K562 (cell line): ENCODE results near the gene ASZ1. TPM values are rescaled to one million over a fixed set of nuclear protein-coding genes. Genes with fewer than 3 reads are reported as not detected.

Experiments used
- ATAC-seq: fragments of 200-7000 bp; cut with Tn5 transposase; 3 replicates; pipeline ENCODE4 v1.9.1; 2020; ENCODE audit warnings: moderate library complexity
- BruUV-seq: library from RNA; stranded (reverse); fragments of 400-500 nt; replicated peaks from 2 replicates; lab custom pipeline; 2021; lab: Mats Ljungman, UMichigan
- CTCF ChIA-PET: fragments of 300-600 bp; formaldehyde crosslinking; extraction: SDS; loops from one replicate; lab custom pipeline; 2021; ENCODE audit warnings: low intra/inter-chr PET ratio; lab: Yijun Ruan, JAX
- POLR2A ChIA-PET: fragments of 300-600, 350-650 bp; sonication (Branson Sonifier 250); formaldehyde crosslinking; extraction: SDS; loops from one replicate; lab custom pipeline; 2021; ENCODE audit warnings: antibody characterized with exemption, inconsistent platforms; lab: Yijun Ruan, JAX
- DNase-seq, 4 experiments: peaks; one replicate each; pipeline versions ENCODE4 v3.0.0 to v3.0.0-alpha.2; 2011 to 2018; ENCODE audit warnings: low spot score in 3 of 4, mixed read lengths in 3 of 4; ENCODE audit errors: extremely low read depth in 1 of 4
- FAIRE-seq: peaks from 2 replicates; lab custom pipeline; 2011; peaks lifted over from hg19 to GRCh38; lab: Jason Lieb, UNC
- H2AFZ ChIP-seq: 2 replicates; pipeline ENCODE4 v1.6.0; 2011; ENCODE audit warnings: low read depth, low read length, control low read depth, inconsistent platforms
- H3K27ac ChIP-seq: fragments of 200-600 bp; 3 replicates; pipeline ENCODE4 v1.8.0; 2011; ENCODE audit warnings: low read depth, mild to moderate bottlenecking, control low read depth, inconsistent platforms, low read length, moderate library complexity, mixed read lengths; ENCODE audit errors: extremely low read depth
- H3K27me3 ChIP-seq, 2 experiments: fragments of 300-600 bp in 1 of 2; 2 replicates in 1 of 2; 3 replicates in 1 of 2; pipeline versions ENCODE4 v1.6.0 to v1.8.0; 2011; ENCODE audit warnings: inconsistent platforms in 2 of 2, low read length in 2 of 2, mild to moderate bottlenecking in 1 of 2, mixed read lengths in 1 of 2, moderate library complexity in 1 of 2; ENCODE audit not compliant: control insufficient read depth in 2 of 2, insufficient read depth in 2 of 2
- H3K36me3 ChIP-seq: fragments of 300-600 bp; 3 replicates; pipeline ENCODE4 v1.8.0; 2011; ENCODE audit warnings: mild to moderate bottlenecking, low read length, inconsistent platforms; ENCODE audit not compliant: control insufficient read depth, insufficient read depth
- H3K4me1 ChIP-seq, 2 experiments: fragments of 200-600 bp in 1 of 2; replicated peaks in 1 of 2; 2 replicates in 1 of 2; 3 replicates in 1 of 2; pipeline versions ENCODE4 v1.5.1 to v1.8.0; 2011; ENCODE audit warnings: inconsistent platforms in 2 of 2, low read length in 2 of 2, mild to moderate bottlenecking in 1 of 2, mixed read lengths in 1 of 2, moderate library complexity in 1 of 2; ENCODE audit not compliant: control insufficient read depth in 2 of 2, insufficient read depth in 2 of 2
- H3K4me2 ChIP-seq: 2 replicates; pipeline ENCODE4 v1.6.1; 2011; ENCODE audit warnings: low read length, control low read depth, inconsistent platforms, mixed read lengths; ENCODE audit not compliant: insufficient read depth
- H3K4me3 ChIP-seq: fragments of 200-600 bp; sonication (generic), shearing (Covaris generic); 2 replicates; pipeline ENCODE4 v1.5.1; 2016; ENCODE audit warnings: control low read depth, inconsistent platforms
- H3K79me2 ChIP-seq: fragments of 200-600 bp; 3 replicates; pipeline ENCODE4 v1.8.0; 2011; ENCODE audit warnings: low read length, inconsistent platforms; ENCODE audit not compliant: control insufficient read depth, insufficient read depth
- H3K9ac ChIP-seq, 2 experiments: 2 replicates each; pipeline versions ENCODE4 v1.6.0 to v1.6.1; 2011; ENCODE audit warnings: low read depth in 2 of 2, low read length in 2 of 2, control low read depth in 1 of 2, inconsistent platforms in 1 of 2, mild to moderate bottlenecking in 1 of 2, mixed read lengths in 1 of 2; ENCODE audit not compliant: insufficient read depth in 1 of 2
- H3K9me1 ChIP-seq: one replicate; pipeline ENCODE4 v1.6.0; 2011; ENCODE audit warnings: inconsistent platforms, mild to moderate bottlenecking, low read length, moderate library complexity; ENCODE audit not compliant: control insufficient read depth, insufficient read depth
- H3K9me3 ChIP-seq: replicated peaks from 2 replicates; pipeline ENCODE4 v1.5.1; 2011; ENCODE audit warnings: low read depth, low read length, inconsistent platforms; ENCODE audit not compliant: control insufficient read depth, insufficient read depth
- H4K20me1 ChIP-seq: replicated peaks from 2 replicates; pipeline ENCODE4 v1.6.1; 2011; ENCODE audit warnings: low read length, inconsistent platforms, mixed read lengths; ENCODE audit not compliant: control insufficient read depth, insufficient read depth
- E2F3 ChIP-seq: fragments of 250-450 bp; sonication (Bioruptor Pico); IDR thresholded peaks from 2 replicates; pipeline ENCODE4 v1.4.0; 2020; ENCODE audit warnings: mild to moderate bottlenecking
- HNRNPL ChIP-seq: fragments of 200-400 bp; formaldehyde crosslinking; IDR thresholded peaks from 2 replicates; pipeline ENCODE4 v1.6.1; 2017; ENCODE audit warnings: low read depth, mild to moderate bottlenecking, low read length
- MIER1 ChIP-seq: fragments of 450-650 bp; IDR thresholded peaks from 2 replicates; pipeline ENCODE4 v1.6.1; 2016; ENCODE audit warnings: antibody characterized with exemption, mild to moderate bottlenecking, low read depth
- ZNF3 ChIP-seq: fragments of 250-450 bp; sonication (Bioruptor Pico); IDR thresholded peaks from 2 replicates; pipeline ENCODE4 v1.5.0; 2021; ENCODE audit warnings: mild to moderate bottlenecking, moderate library complexity
- WGBS: fragments of 100-300 bp; shearing (Covaris generic); methylation state at CpG from one replicate; pipeline ENCODE4 v1.1.6; 2016; ENCODE audit warnings: low coverage, mixed read lengths; ENCODE audit not compliant: insufficient coverage; ENCODE audit errors: missing lambda C conversion rate; 5-methylcytosine and 5-hydroxymethylcytosine counted together
- in situ Hi-C: fragments of 300-500 bp; cut with MboI; formaldehyde crosslinking; loops from 4 replicates; pipeline ENCODE4 v1.15.0; 2018; ENCODE audit warnings: inconsistent platforms, mixed read lengths
- intact Hi-C: fragments of 100-400 bp; cut with micrococcal nuclease; formaldehyde crosslinking; loops from 2 replicates; pipeline ENCODE4 v1.14.2; 2022
- polyA plus RNA-seq, 8 experiments: library from polyadenylated mRNA; depleted of rRNA in 4 of 8; stranded (reverse) in 5 of 8; unstranded in 3 of 8; fragments of >200 nt; fragmentation: Nextera tagmentation in 2 of 8; fragmentation: Illumina TruSeq in 1 of 8; extraction: Ambion mirVana in 2 of 8; extraction: Trizol in 1 of 8; gene quantifications; 2 replicates each; pipeline versions ENCODE4 v1.2.1 to v1.2.3, GENCODE V29; 2011 to 2014; ENCODE audit warnings: inconsistent platforms in 1 of 8, missing spikeins in 1 of 8
- total RNA-seq, 7 experiments: library from RNA; depleted of rRNA in 6 of 7; stranded (reverse); fragments of >200 nt in 6 of 7; fragmentation: Illumina TruSeq in 2 of 7; extraction: Trizol in 2 of 7; gene quantifications; 2 replicates each; pipeline versions ENCODE4 v1.2.1 to v1.2.3, GENCODE V29; 2011 to 2021; ENCODE audit warnings: low replicate concordance in 1 of 7
- TF ChIP-seq, protein P1 (sequence below): fragments of 450-650 bp; formaldehyde crosslinking; IDR thresholded peaks from 2 replicates; pipeline ENCODE4 v1.4.0; 2020; ENCODE audit warnings: mild to moderate bottlenecking, mixed read lengths
- TF ChIP-seq, protein P2 (sequence below): sonication (generic); formaldehyde crosslinking; IDR thresholded peaks from 2 replicates; pipeline ENCODE4 v1.8.1; 2023; ENCODE audit warnings: missing genetic modification reagents, mild to moderate bottlenecking, borderline replicate concordance

Gene ASZ1
- total and polyA plus RNA-seq, 9 of the 15 experiments (the other 6 are each of a cell fraction or from before 2014, with no cell fraction given), result not detected

DNA sequence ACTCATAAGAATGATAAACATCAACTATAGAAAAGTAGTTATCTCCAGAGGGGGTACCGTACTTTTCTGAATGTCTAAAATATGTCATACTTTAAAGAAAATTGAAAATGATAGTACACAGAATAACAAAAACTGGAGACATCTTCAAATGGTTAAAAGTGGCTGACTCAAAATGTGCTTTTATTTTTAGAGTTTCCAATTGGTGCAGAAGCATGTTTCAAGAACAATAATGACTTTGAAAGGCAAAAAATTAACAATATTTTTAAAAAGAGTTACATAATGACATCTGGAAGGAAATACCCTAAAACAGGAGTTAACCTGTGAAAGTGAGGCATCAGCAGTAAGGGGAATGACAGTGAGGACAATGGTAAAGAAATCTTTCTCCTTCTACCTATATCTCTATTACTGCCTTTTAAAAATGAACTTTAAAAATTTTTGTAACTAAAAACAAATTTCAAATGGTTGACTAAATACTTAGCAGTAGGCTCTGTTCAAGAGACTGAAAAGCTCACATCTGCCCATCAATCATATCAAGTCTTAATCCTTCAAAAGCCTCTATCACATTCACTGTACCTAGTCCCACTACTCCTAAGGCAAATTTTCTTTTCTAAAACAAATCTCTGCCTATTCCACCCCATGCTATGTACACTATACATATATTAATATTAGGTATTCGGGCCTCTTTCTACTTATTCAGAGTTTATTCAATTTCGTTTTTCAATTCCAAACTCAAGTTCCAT lies 3.0 kb downstream of the ASZ1 start:
- ATAC-seq (no peak), DNase-seq (no peak), FAIRE-seq (no peak)
- 2% methylated on average over 3 of the region's 3 CpGs for WGBS
- peaks cover 0 to 7% of the 10 kb centered on the region in 2 experiments; a peak in 2 of 5 replicates for H3K4me1 ChIP-seq
- H3K4me3 ChIP-seq, result no peak overlapping the region
- in situ Hi-C loops (no loop called here), intact Hi-C loops (no loop called here)
- no peak overlapping the region for H3K9ac ChIP-seq
- no peaks in the 10 kb centered on the region for H3K9me3 ChIP-seq
- no peak overlapping the region for H3K4me2 ChIP-seq
- H3K79me2 ChIP-seq, result no peaks in the 10 kb centered on the region
- H3K9me1 ChIP-seq, result no peaks in the 10 kb centered on the region
- H3K36me3 ChIP-seq, result no peaks in the 10 kb centered on the region
- no peak for TF ChIP-seq HNRNPL
- TF ChIP-seq, protein P1, sequence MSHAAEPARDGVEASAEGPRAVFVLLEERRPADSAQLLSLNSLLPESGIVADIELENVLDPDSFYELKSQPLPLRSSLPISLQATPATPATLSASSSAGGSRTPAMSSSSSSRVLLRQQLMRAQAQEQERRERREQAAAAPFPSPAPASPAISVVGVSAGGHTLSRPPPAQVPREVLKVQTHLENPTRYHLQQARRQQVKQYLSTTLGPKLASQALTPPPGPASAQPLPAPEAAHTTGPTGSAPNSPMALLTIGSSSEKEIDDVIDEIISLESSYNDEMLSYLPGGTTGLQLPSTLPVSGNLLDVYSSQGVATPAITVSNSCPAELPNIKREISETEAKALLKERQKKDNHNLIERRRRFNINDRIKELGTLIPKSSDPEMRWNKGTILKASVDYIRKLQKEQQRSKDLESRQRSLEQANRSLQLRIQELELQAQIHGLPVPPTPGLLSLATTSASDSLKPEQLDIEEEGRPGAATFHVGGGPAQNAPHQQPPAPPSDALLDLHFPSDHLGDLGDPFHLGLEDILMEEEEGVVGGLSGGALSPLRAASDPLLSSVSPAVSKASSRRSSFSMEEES (CRISPR knock-in tag), result no peak
- TF ChIP-seq MIER1, result no peak
- no peak for TF ChIP-seq ZNF3
- TF ChIP-seq, protein P2, sequence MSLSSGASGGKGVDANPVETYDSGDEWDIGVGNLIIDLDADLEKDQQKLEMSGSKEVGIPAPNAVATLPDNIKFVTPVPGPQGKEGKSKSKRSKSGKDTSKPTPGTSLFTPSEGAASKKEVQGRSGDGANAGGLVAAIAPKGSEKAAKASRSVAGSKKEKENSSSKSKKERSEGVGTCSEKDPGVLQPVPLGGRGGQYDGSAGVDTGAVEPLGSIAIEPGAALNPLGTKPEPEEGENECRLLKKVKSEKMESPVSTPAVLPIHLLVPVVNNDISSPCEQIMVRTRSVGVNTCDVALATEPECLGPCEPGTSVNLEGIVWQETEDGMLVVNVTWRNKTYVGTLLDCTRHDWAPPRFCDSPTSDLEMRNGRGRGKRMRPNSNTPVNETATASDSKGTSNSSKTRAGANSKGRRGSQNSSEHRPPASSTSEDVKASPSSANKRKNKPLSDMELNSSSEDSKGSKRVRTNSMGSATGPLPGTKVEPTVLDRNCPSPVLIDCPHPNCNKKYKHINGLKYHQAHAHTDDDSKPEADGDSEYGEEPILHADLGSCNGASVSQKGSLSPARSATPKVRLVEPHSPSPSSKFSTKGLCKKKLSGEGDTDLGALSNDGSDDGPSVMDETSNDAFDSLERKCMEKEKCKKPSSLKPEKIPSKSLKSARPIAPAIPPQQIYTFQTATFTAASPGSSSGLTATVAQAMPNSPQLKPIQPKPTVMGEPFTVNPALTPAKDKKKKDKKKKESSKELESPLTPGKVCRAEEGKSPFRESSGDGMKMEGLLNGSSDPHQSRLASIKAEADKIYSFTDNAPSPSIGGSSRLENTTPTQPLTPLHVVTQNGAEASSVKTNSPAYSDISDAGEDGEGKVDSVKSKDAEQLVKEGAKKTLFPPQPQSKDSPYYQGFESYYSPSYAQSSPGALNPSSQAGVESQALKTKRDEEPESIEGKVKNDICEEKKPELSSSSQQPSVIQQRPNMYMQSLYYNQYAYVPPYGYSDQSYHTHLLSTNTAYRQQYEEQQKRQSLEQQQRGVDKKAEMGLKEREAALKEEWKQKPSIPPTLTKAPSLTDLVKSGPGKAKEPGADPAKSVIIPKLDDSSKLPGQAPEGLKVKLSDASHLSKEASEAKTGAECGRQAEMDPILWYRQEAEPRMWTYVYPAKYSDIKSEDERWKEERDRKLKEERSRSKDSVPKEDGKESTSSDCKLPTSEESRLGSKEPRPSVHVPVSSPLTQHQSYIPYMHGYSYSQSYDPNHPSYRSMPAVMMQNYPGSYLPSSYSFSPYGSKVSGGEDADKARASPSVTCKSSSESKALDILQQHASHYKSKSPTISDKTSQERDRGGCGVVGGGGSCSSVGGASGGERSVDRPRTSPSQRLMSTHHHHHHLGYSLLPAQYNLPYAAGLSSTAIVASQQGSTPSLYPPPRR (CRISPR knock-in tag), result no peak
- no peak for TF ChIP-seq E2F3 (CRISPR knock-in tag)
- no peaks in the 10 kb centered on the region for H4K20me1 ChIP-seq
- no peak overlapping the region for H2AFZ ChIP-seq
- no peak overlapping the region for H3K27ac ChIP-seq
- no TSS peak for BruUV-seq
- H3K27me3 ChIP-seq, result peaks cover 0 to 13% of the 10 kb centered on the region in 2 experiments; a peak in 1 of 5 replicates
- ChIA-PET CTCF (no interaction called here), POLR2A (no interaction called here)
